Activated CD4-positive, alpha-beta T cell treated with anti-CD3 and anti-CD28 coated beads for 1 hour (primary cell): Measurements from ENCODE around the gene RFPL2.
"Not testable (repeated sequence)": the region's sequence is repeated elsewhere in the genome, so short reads cannot be mapped to it uniquely, and the experiment has no call there.

ENCODE experiments used
- DNase-seq: peaks from one replicate; pipeline ENCODE4 v3.0.0-alpha.2; 2020

Gene RFPL2

GRCh38 chr22:32158712-32159533 lies 46.0 kb downstream of the RFPL2 start, which contains the start of gene C22orf42:
Gene C22orf42 (minus strand): TSS chr22:32159303. CDS start chr22:32159215, 88 bp downstream.
- no peak for DNase-seq

GRCh38 chr22:32157632-32158031 lies 47.2 kb downstream of the RFPL2 start:
- not testable (repeated sequence) for DNase-seq

GRCh38 chr22:32154727-32155126 lies 50.1 kb downstream of the RFPL2 start:
- DNase-seq = not testable (repeated sequence)

GRCh38 chr22:32151641-32152040 lies 53.2 kb downstream of the RFPL2 start:
- not testable (repeated sequence) for DNase-seq

- DNase-seq = not testable (repeated sequence)
Observed at GRCh38 chr22:32150647-32151046, 54.2 kb downstream of the RFPL2 start.

GRCh38 chr22:32148372-32148771 lies 56.5 kb downstream of the RFPL2 start:
- not testable (repeated sequence) for DNase-seq

- not testable (repeated sequence) for DNase-seq
Observed at GRCh38 chr22:32147128-32147527, 57.7 kb downstream of the RFPL2 start.

GRCh38 chr22:32144496-32145274 lies 60.2 kb downstream of the RFPL2 start:
- no peak for DNase-seq

- DNase-seq = no peak
Observed at GRCh38 chr22:32142600-32142999, 62.3 kb downstream of the RFPL2 start.

- DNase-seq = not testable (repeated sequence)
Observed at GRCh38 chr22:32140688-32141087, 64.2 kb downstream of the RFPL2 start.
